ENCODE data around the gene TRIM7.
A peak's percentile ranks its signal among the peaks of the same experiment; 100 is the strongest.
"Not testable (repeated sequence)": the region's sequence is repeated elsewhere in the genome, so short reads cannot be mapped to it uniquely, and the experiment has no call there.

TRIM7 gene

GRCh38 chr5:181156758-181157157 is 48.2 kb downstream of the TRIM7 start:
- DNase-seq (ENCODE audit: low spot score) (no peak), FAIRE-seq (no peak)

DNA sequence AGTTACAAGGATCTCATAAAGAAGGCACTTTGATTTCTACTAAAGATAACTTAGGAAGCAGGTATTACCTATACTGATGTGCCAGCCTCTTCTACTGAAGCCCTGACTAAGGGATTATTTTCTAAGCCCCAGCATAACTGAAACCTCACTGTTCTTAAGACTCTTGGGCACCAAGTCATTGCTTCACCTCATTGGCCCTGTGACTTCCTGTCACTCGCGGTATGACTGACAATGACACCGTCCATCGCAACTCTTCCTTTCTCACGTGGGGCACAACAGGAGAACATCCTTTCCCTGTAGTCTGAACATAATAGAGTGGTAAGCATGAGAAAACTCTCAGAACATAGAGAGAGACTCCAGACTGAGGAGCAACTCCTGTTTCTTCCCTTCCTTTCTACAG is 51.2 kb downstream of the TRIM7 start:
- FAIRE-seq (no peak), DNase-seq (ENCODE audit: low spot score) (no peak)

DNA sequence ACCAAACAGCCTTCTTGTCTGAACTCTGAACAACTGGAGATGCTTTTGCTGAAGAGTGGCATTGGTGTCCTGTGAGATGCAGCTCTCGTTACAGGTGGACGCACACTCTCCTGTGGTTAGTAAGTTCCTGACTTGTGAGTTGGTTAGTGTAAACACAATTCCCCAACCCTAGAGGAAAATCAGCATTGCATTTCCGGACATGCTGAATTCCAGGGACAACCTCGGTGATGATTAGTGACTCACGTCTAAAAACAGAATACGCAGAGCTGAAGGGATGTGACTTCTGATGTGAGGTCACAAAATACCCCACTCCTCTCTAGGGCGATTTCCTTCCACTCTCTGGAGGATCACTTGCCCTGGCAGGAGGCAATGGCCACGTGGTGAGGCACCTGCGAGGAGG is 52.6 kb downstream of the TRIM7 start:
- DNase-seq (ENCODE audit: low spot score) (peak; percentile 70), FAIRE-seq (peak; percentile 82)

GRCh38 chr5:181151146-181151545 is 53.9 kb downstream of the TRIM7 start:
- DNase-seq (ENCODE audit: low spot score) (no peak), FAIRE-seq (no peak)

- no peak for DNase-seq (ENCODE audit: low spot score)
- FAIRE-seq: no peak
Measured at GRCh38 chr5:181149806-181150733, 54.9 kb downstream of the TRIM7 start.

GRCh38 chr5:181149355-181149754 is 55.6 kb downstream of the TRIM7 start:
- no peak for FAIRE-seq
- DNase-seq (ENCODE audit: low spot score): no peak

DNA sequence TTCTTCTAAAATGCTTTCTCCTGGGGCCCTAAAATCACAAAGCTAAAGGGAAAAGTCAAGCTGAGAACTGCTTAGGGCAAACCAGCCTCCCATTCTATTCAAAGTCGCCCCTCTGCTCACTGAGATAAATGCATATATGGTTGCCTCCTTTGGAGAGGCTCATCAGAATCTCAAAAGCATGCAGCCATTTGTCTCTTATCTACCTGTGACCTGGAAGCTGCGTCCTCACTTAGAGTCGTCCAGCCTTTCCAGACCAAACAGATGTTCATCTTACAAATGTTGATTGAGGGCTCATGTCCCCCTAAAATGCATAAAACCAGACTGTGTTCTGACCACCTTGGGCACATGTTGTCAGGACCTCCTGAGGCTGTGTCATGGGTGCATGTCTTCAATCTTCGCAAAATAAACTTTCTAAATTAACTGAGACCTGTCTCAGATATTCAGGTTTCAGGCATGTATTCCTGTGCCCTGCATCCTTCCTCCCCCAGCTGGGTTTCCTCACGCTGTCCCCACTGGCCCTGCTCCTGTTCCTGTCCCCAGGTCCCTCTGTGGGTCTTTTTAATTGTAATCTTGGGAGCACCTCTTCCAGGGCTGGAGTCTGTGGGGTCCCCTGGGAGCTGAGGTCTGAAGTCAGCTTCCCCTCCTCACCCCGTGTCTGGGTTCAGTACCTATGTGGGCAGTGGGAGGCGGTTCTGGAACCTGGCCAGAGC is 57.9 kb downstream of the TRIM7 start, which contains the start of gene OR2V2:
Gene OR2V2 (plus strand): TSS at position 660 of the 710 bp plus-strand sequence. CDS start 7,357 bp downstream, outside the sequence.
- FAIRE-seq: not testable (repeated sequence)

DNA sequence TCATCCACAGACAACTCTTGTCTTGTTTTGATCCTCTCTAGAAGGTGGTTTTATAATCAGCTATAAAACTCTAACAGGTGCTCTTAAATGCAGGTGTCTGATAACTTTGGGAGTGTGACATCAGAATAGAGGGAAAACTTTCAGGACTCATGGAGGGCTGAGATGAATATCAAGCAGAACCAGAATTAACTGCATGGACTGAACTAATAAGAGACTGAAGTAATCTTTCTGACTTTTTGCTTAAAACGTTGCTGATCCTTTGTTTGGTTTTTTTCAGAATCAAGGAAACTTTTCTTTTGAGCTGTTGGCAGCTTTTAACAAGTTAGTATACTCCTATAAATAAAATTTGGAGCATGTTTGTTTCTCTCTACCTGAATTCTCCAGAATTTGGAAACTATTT is 59.9 kb downstream of the TRIM7 start:
- DNase-seq (ENCODE audit: low spot score) (no peak), FAIRE-seq (no peak)

More for the DNA sequence above, 57.9 kb downstream of the TRIM7 start, which contains the start of gene OR2V2:
- DNase-seq (ENCODE audit: low spot score): not testable (repeated sequence)
